ENCODE measurements around the gene MKI67. TPM values are rescaled to one million over a fixed set of nuclear protein-coding genes. Genes with fewer than 3 reads are reported as not detected.

The MKI67 gene
- total and polyA plus RNA-seq, 7 experiments from 2014 or later: 0.05 to 219 (median 0.20) TPM

- peaks cover 53 to 65% (median 60%) of the 10 kb centered on the region in 7 donors for H3K4me1 Mint-ChIP-seq
Observed at GRCh38 chr10:128066870-128067382, 59.3 kb downstream of the MKI67 start.

GRCh38 chr10:128065881-128066534, 60.2 kb downstream of the MKI67 start:
- POLR2A ChIA-PET: no interaction called here
- Histone ChIP-seq H3K4me3 (ENCODE audit: low read length) (no peak overlapping the region), H3K9me3 (ENCODE audit: control insufficient read depth in 2 of 3, low read length in 3 of 3) (no peaks in the 10 kb centered on the region), H3K27me3 (ENCODE audit: control insufficient read depth in 2 of 2, insufficient read depth in 2 of 2, low read length in 2 of 2) (no peaks in the 10 kb centered on the region), H3K27ac (ENCODE audit: low read depth, low read length) (no peak overlapping the region), H3K4me1 (ENCODE audit: control insufficient read depth in 2 of 2, insufficient read depth in 2 of 2, low read length in 2 of 2) (peaks cover 42% of the 10 kb centered on the region in 2 donors), H3K36me3 (ENCODE audit: control insufficient read depth in 2 of 3, insufficient read depth in 3 of 3, low read length in 3 of 3) (peaks cover 20 to 52% (median 39%) of the 10 kb centered on the region in 3 experiments)
- CTCF ChIA-PET: interaction anchor here (1.2 to 19.9 kb wide), 2 partner anchors 19 to 31 kb away, joined by 3 to 217 read pairs; no protein-coding TSS in a partner anchor
- H3K9me3 Mint-ChIP-seq: no peaks in the 10 kb centered on the region
- DNase-seq: peak in 1 of 9 donors; percentile 20
- H3K27me3 Mint-ChIP-seq: no peaks in the 10 kb centered on the region
- no peak for ATAC-seq
- peak overlapping the region in 5 of 10 donors; percentile 29 to 96 (median 84) for H3K4me3 Mint-ChIP-seq
- intact Hi-C loops (cut with micrococcal nuclease): loop anchor here in 1 of 2 donors (10.0 kb wide), 1 partner anchor 1399 kb away; the partner anchor contains the start of gene MGMT
- peaks cover 13 to 37% (median 24%) of the 10 kb centered on the region in 5 donors for H3K36me3 Mint-ChIP-seq
- peak overlapping the region in 5 of 9 donors; percentile 9 to 91 (median 45) for H3K27ac Mint-ChIP-seq
- H3K4me1 Mint-ChIP-seq: peaks cover 54 to 72% (median 66%) of the 10 kb centered on the region in 7 donors

More at GRCh38 chr10:128066870-128067382, 59.3 kb downstream of the MKI67 start:
- Mint-ChIP-seq H3K4me3 (peak overlapping the region in 6 of 10 donors; percentile 3 to 96 (median 27)), H3K27ac (peak overlapping the region in 3 of 9 donors; percentile 32 to 85 (median 43)), H3K27me3 (no peaks in the 10 kb centered on the region), H3K36me3 (peaks cover 13 to 43% (median 24%) of the 10 kb centered on the region in 5 donors), H3K9me3 (no peaks in the 10 kb centered on the region)
- peaks cover 23 to 60% (median 38%) of the 10 kb centered on the region in 3 experiments for H3K36me3 ChIP-seq (ENCODE audit: control insufficient read depth in 2 of 3, insufficient read depth in 3 of 3, low read length in 3 of 3)
- ChIA-PET CTCF (interaction anchor here (1.0 to 19.9 kb wide), 2 partner anchors 13 to 32 kb away, joined by 3 to 217 read pairs; no protein-coding TSS in a partner anchor), POLR2A (no interaction called here)
- peaks cover 39 to 42% of the 10 kb centered on the region in 2 donors for H3K4me1 ChIP-seq (ENCODE audit: control insufficient read depth in 2 of 2, insufficient read depth in 2 of 2, low read length in 2 of 2)
- DNase-seq (no peak), ATAC-seq (no peak)
- no peaks in the 10 kb centered on the region for H3K27me3 ChIP-seq (ENCODE audit: control insufficient read depth in 2 of 2, insufficient read depth in 2 of 2, low read length in 2 of 2)
- H3K4me3 ChIP-seq (ENCODE audit: low read length): no peak overlapping the region
- intact Hi-C loops (cut with micrococcal nuclease): loop anchor here in 1 of 2 donors (10.0 kb wide), 1 partner anchor 1398 kb away; the partner anchor contains the start of gene MGMT
- H3K27ac ChIP-seq (ENCODE audit: low read depth, low read length): no peak overlapping the region
- no peaks in the 10 kb centered on the region for H3K9me3 ChIP-seq (ENCODE audit: control insufficient read depth in 2 of 3, low read length in 3 of 3)

- Mint-ChIP-seq H3K4me1 (peaks cover 54 to 81% (median 73%) of the 10 kb centered on the region in 7 donors), H3K9me3 (no peaks in the 10 kb centered on the region), H3K36me3 (peaks cover 13 to 38% (median 24%) of the 10 kb centered on the region in 5 donors), H3K27me3 (no peaks in the 10 kb centered on the region), H3K4me3 (peak overlapping the region; percentile 75 to 96 (median 86)), H3K27ac (peak overlapping the region; percentile 2 to 91 (median 84))
- H3K27me3 ChIP-seq (ENCODE audit: control insufficient read depth in 2 of 2, insufficient read depth in 2 of 2, low read length in 2 of 2): no peaks in the 10 kb centered on the region
- H3K36me3 ChIP-seq (ENCODE audit: control insufficient read depth in 2 of 3, insufficient read depth in 3 of 3, low read length in 3 of 3): peaks cover 15 to 52% (median 38%) of the 10 kb centered on the region in 3 experiments
- H3K27ac ChIP-seq (ENCODE audit: low read depth, low read length): no peak overlapping the region
- DNase-seq: peak in 2 of 9 donors; percentile 24 to 34
- peaks cover 42 to 46% of the 10 kb centered on the region in 2 donors for H3K4me1 ChIP-seq (ENCODE audit: control insufficient read depth in 2 of 2, insufficient read depth in 2 of 2, low read length in 2 of 2)
- no peaks in the 10 kb centered on the region for H3K9me3 ChIP-seq (ENCODE audit: control insufficient read depth in 2 of 3, low read length in 3 of 3)
- ChIA-PET CTCF (interaction anchor here (1.2 to 19.9 kb wide), 2 partner anchors 18 to 30 kb away, joined by 3 to 217 read pairs; no protein-coding TSS in a partner anchor), POLR2A (interaction anchor here (2.1 to 5.3 kb wide), 2 partner anchors 13 to 17 kb away, joined by 8 to 78 read pairs; no protein-coding TSS in a partner anchor)
- peak; percentile 35 for ATAC-seq
- peak overlapping the region; percentile 52 for H3K4me3 ChIP-seq (ENCODE audit: low read length)
- intact Hi-C loops (cut with micrococcal nuclease): loop anchor here (5.0 to 10.0 kb wide), 3 partner anchors 62 to 1400 kb away; partner anchors contain the start of genes MKI67 (in 2 of the 2) and MGMT (in 1 of the 2)
Observed at GRCh38 chr10:128064970-128065580, 61.1 kb downstream of the MKI67 start.

GRCh38 chr10:128064108-128064969, 61.9 kb downstream of the MKI67 start:
- POLR2A ChIA-PET: interaction anchor here (0.8 to 5.3 kb wide), 4 partner anchors 13 to 69 kb away, joined by 4 to 78 read pairs (median 6); no protein-coding TSS in a partner anchor
- Mint-ChIP-seq H3K36me3 (peaks cover 16 to 39% (median 27%) of the 10 kb centered on the region in 5 donors), H3K4me3 (peak overlapping the region; percentile 75 to 96 (median 86)), H3K27ac (peak overlapping the region; percentile 72 to 93 (median 87)), H3K4me1 (peaks cover 50 to 87% (median 76%) of the 10 kb centered on the region in 7 donors), H3K27me3 (no peaks in the 10 kb centered on the region), H3K9me3 (no peaks in the 10 kb centered on the region)
- no peaks in the 10 kb centered on the region for H3K27me3 ChIP-seq (ENCODE audit: control insufficient read depth in 2 of 2, insufficient read depth in 2 of 2, low read length in 2 of 2)
- DNase-seq (peak in 8 of 9 donors; percentile 52 to 77 (median 67)), ATAC-seq (peak; percentile 71)
- H3K4me1 ChIP-seq (ENCODE audit: control insufficient read depth in 2 of 2, insufficient read depth in 2 of 2, low read length in 2 of 2): peaks cover 42 to 53% of the 10 kb centered on the region in 2 donors
- CTCF ChIA-PET: interaction anchor here (0.7 to 19.9 kb wide), 5 partner anchors 16 to 145 kb away, joined by 3 to 217 read pairs (median 3); no protein-coding TSS in a partner anchor
- H3K36me3 ChIP-seq (ENCODE audit: control insufficient read depth in 2 of 3, insufficient read depth in 3 of 3, low read length in 3 of 3): peaks cover 15 to 52% (median 32%) of the 10 kb centered on the region in 3 experiments
- H3K4me3 ChIP-seq (ENCODE audit: low read length): peak overlapping the region; percentile 52
- peak overlapping the region; percentile 61 for H3K27ac ChIP-seq (ENCODE audit: low read depth, low read length)
- H3K9me3 ChIP-seq (ENCODE audit: control insufficient read depth in 2 of 3, low read length in 3 of 3): no peaks in the 10 kb centered on the region
- intact Hi-C loops (cut with micrococcal nuclease): loop anchor here (5.0 to 10.0 kb wide), 3 partner anchors 63 to 1400 kb away; partner anchors contain the start of genes MKI67 (in 2 of the 2) and MGMT (in 1 of the 2)

GRCh38 chr10:128063736-128064107, 62.5 kb downstream of the MKI67 start:
- no peaks in the 10 kb centered on the region for H3K9me3 ChIP-seq (ENCODE audit: control insufficient read depth in 2 of 3, low read length in 3 of 3)
- peaks cover 15 to 50% (median 31%) of the 10 kb centered on the region in 3 experiments for H3K36me3 ChIP-seq (ENCODE audit: control insufficient read depth in 2 of 3, insufficient read depth in 3 of 3, low read length in 3 of 3)
- ChIA-PET CTCF (interaction anchor here (0.7 to 19.9 kb wide), 4 partner anchors 16 to 145 kb away, joined by 3 to 217 read pairs (median 4); no protein-coding TSS in a partner anchor), POLR2A (interaction anchor here (0.8 to 5.3 kb wide), 4 partner anchors 12 to 70 kb away, joined by 4 to 78 read pairs (median 6); no protein-coding TSS in a partner anchor)
- H3K4me3 Mint-ChIP-seq: peak overlapping the region; percentile 75 to 96 (median 86)
- no peak for ATAC-seq
- DNase-seq: peak in 1 of 9 donors; percentile 56
- no peaks in the 10 kb centered on the region for H3K27me3 ChIP-seq (ENCODE audit: control insufficient read depth in 2 of 2, insufficient read depth in 2 of 2, low read length in 2 of 2)
- intact Hi-C loops (cut with micrococcal nuclease): loop anchor here (1.0 to 10.0 kb wide), 4 partner anchors 16 to 1401 kb away; partner anchors contain the start of genes MKI67 (in 2 of the 2) and MGMT (in 1 of the 2)
- H3K27ac ChIP-seq (ENCODE audit: low read depth, low read length): peak overlapping the region; percentile 61
- H3K27me3 Mint-ChIP-seq: no peaks in the 10 kb centered on the region
- H3K9me3 Mint-ChIP-seq: no peaks in the 10 kb centered on the region
- H3K36me3 Mint-ChIP-seq: peaks cover 14 to 39% (median 24%) of the 10 kb centered on the region in 5 donors
- H3K4me1 Mint-ChIP-seq: peaks cover 47 to 89% (median 78%) of the 10 kb centered on the region in 7 donors
- peaks cover 42 to 60% of the 10 kb centered on the region in 2 donors for H3K4me1 ChIP-seq (ENCODE audit: control insufficient read depth in 2 of 2, insufficient read depth in 2 of 2, low read length in 2 of 2)
- peak overlapping the region; percentile 52 for H3K4me3 ChIP-seq (ENCODE audit: low read length)
- peak overlapping the region; percentile 76 to 94 (median 89) for H3K27ac Mint-ChIP-seq
